B cell (primary cell): ENCODE data around the gene ZNF28. TPM values are rescaled to one million over a fixed set of nuclear protein-coding genes. Genes with fewer than 3 reads are reported as not detected.
"Not testable (repeated sequence)": the region's sequence is repeated elsewhere in the genome, so short reads cannot be mapped to it uniquely, and the experiment has no call there.

Source experiments
- ATAC-seq: fragments of 200-7000 bp; cut with Tn5 transposase; one replicate; pipeline ENCODE4 v1.10.0; 2021; ENCODE audit warnings: low read depth, mild to moderate bottlenecking, moderate number of reproducible peaks, moderate library complexity
- CTCF ChIA-PET: fragments of 350-600 bp; sonication (Branson Sonifier 250); formaldehyde crosslinking; loops from one replicate; lab custom pipeline; 2021; ENCODE audit warnings: antibody characterized with exemption, inconsistent platforms; lab: Charles Lee
- POLR2A ChIA-PET: fragments of 350-600 bp; sonication (Branson Sonifier 250); formaldehyde crosslinking; loops from one replicate; lab custom pipeline; 2021; ENCODE audit warnings: antibody characterized with exemption; lab: Charles Lee
- DNase-seq: peaks from one replicate; pipeline ENCODE4 v3.0.0; 2013
- H2AFZ ChIP-seq: 2 replicates; pipeline ENCODE4 v1.6.1; 2012; ENCODE audit warnings: mild to moderate bottlenecking, low read depth, low read length; ENCODE audit not compliant: insufficient read depth, poor library complexity, severe bottlenecking
- H3K27ac ChIP-seq, 2 donors: 1 replicate in 1 of 2; 2 replicates in 1 of 2; pipeline ENCODE4 v1.5.1; 2012 to 2013; ENCODE audit warnings: low read length in 2 of 2, mild to moderate bottlenecking in 2 of 2, moderate library complexity in 1 of 2
- H3K27me3 ChIP-seq, 4 experiments: fragments of 200-600 bp in 1 of 4; sonication (generic) in 1 of 4; replicated peaks in 1 of 4; 1 replicate in 2 of 4; 2 replicates in 2 of 4; pipeline versions ENCODE4 v1.6.1 to v1.7.0; 2013 to 2016; ENCODE audit warnings: low read length in 3 of 4, mild to moderate bottlenecking in 2 of 4, mixed read lengths in 1 of 4, moderate library complexity in 1 of 4; ENCODE audit not compliant: insufficient read depth in 4 of 4, control insufficient read depth in 3 of 4; ENCODE audit errors: control extremely low read depth in 1 of 4
- H3K36me3 ChIP-seq, 2 experiments: replicated peaks in 1 of 2; 1 replicate in 1 of 2; 2 replicates in 1 of 2; pipeline versions ENCODE4 v1.6.1 to v1.7.1; 2013; ENCODE audit warnings: low read length in 1 of 2; ENCODE audit not compliant: insufficient read depth in 2 of 2, control insufficient read depth in 1 of 2; ENCODE audit errors: control extremely low read depth in 1 of 2, extremely low read depth in 1 of 2
- H3K4me1 ChIP-seq, 2 donors: fragments of 200-600 bp in 1 of 2; sonication (generic) in 1 of 2; 1 replicate in 1 of 2; 2 replicates in 1 of 2; pipeline versions ENCODE4 v1.5.1 to v1.6.1; 2013 to 2017; ENCODE audit warnings: low read length in 2 of 2; ENCODE audit not compliant: control insufficient read depth in 2 of 2, insufficient read depth in 2 of 2
- H3K4me2 ChIP-seq: replicated peaks from 2 replicates; pipeline ENCODE3; 2012; ENCODE audit warnings: mild to moderate bottlenecking, low read depth, low read length; ENCODE audit not compliant: poor library complexity, severe bottlenecking
- H3K4me3 ChIP-seq, 5 experiments: fragments of 200-600 bp in 1 of 5; sonication (generic) in 1 of 5; 1 replicate in 3 of 5; 2 replicates in 2 of 5; pipeline versions ENCODE4 v1.5.1 to v1.7.0; 2011 to 2016; ENCODE audit warnings: low read length in 4 of 5, mild to moderate bottlenecking in 4 of 5, low read depth in 2 of 5, control low read depth in 1 of 5, moderate library complexity in 1 of 5; ENCODE audit not compliant: insufficient read depth in 1 of 5; ENCODE audit errors: control extremely low read depth in 1 of 5, extremely low read depth in 1 of 5
- H3K79me2 ChIP-seq: fragments of 200-600 bp; sonication (generic); one replicate; pipeline ENCODE4 v1.6.0; 2016; ENCODE audit warnings: low read length; ENCODE audit not compliant: control insufficient read depth, insufficient read depth
- H3K9ac ChIP-seq: fragments of 200-600 bp; sonication (generic); 2 replicates; pipeline ENCODE4 v1.6.1; 2017; ENCODE audit warnings: mild to moderate bottlenecking, low read length, moderate library complexity
- H3K9me3 ChIP-seq, 3 donors: one replicate each; pipeline versions ENCODE4 v1.6.1 to v1.7.1; 2013; ENCODE audit warnings: low read length in 2 of 3; ENCODE audit not compliant: control insufficient read depth in 2 of 3, insufficient read depth in 1 of 3; ENCODE audit errors: control extremely low read depth in 1 of 3
- H4K20me1 ChIP-seq: 2 replicates; pipeline ENCODE4 v1.6.0; 2012; ENCODE audit warnings: mild to moderate bottlenecking, low read length; ENCODE audit not compliant: insufficient read depth, control insufficient read depth, poor library complexity, severe bottlenecking
- H3K27ac Mint-ChIP-seq: one replicate; pipeline ENCODE4 v1.8.0; 2021; ENCODE audit warnings: mixed read lengths
- H3K27me3 Mint-ChIP-seq: one replicate; pipeline ENCODE4 v1.8.0; 2021; ENCODE audit warnings: mixed read lengths
- H3K4me1 Mint-ChIP-seq: one replicate; pipeline ENCODE4 v1.8.0; 2021; ENCODE audit warnings: mixed read lengths
- H3K4me3 Mint-ChIP-seq: one replicate; pipeline ENCODE4 v1.8.0; 2021; ENCODE audit warnings: mixed read lengths
- H3K9me3 Mint-ChIP-seq: one replicate; pipeline ENCODE4 v1.8.0; 2022; ENCODE audit warnings: mixed read lengths; ENCODE audit not compliant: insufficient read depth
- EZH2 ChIP-seq: IDR thresholded peaks from 2 replicates; pipeline ENCODE4 v1.6.1; 2012; ENCODE audit warnings: borderline replicate concordance, low read depth, mild to moderate bottlenecking, moderate library complexity, low read length; ENCODE audit not compliant: insufficient read depth, poor library complexity, severe bottlenecking
- WGBS: methylation state at CpG from one replicate; pipeline ENCODE4 v1.1.5; 2013; ENCODE audit warnings: missing lambda C conversion rate; ENCODE audit not compliant: insufficient coverage; 5-methylcytosine and 5-hydroxymethylcytosine counted together
- intact Hi-C: fragments of 100-400 bp; cut with micrococcal nuclease; formaldehyde crosslinking; loops from one replicate; pipeline ENCODE4 v1.10.0; 2022
- polyA plus RNA-seq: library from polyadenylated mRNA; depleted of rRNA; stranded (reverse); fragments of >200 nt; gene quantifications from 2 replicates; pipeline ENCODE4 v1.2.3, GENCODE V29; 2012
- total RNA-seq, 2 donors: library from RNA; stranded (reverse); fragments of 120-200 nt in 1 of 2; gene quantifications; 1 replicate in 1 of 2; 2 replicates in 1 of 2; pipeline versions ENCODE4 v1.2.3 to v1.2.4, GENCODE V29; 2013 to 2022
- TF ChIP-seq, protein P1 (sequence below): fragments of 200-600 bp; IDR thresholded peaks from one replicate; pipeline ENCODE4 v1.8.0; 2022; ENCODE audit warnings: antibody characterized with exemption, mild to moderate bottlenecking

ZNF28 gene
- total and polyA plus RNA-seq, 2 donors (not counting 1 experiment from before 2014, with no cell fraction given): 3.7 to 27.4 TPM

DNA sequence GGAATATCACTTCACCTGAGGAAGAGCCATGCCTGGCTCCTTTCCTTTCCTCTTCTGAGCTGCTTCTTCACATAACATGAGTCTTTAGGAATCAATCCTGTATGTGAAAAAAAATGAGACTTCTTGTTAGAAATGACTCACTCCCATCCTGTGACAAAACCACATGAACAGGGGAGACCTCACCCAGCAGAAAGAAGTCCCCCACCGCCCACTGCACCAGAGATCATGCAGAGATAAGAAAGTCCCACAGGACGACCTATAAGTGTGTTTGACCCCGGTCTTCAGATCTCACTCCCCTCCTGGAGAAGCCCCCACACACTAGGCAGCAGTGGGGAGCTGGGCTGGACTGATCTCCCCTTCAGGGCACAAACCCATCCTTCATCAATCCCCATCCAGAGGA lies 42.6 kb downstream of the ZNF28 start:
- H3K9me3 Mint-ChIP-seq: no peaks in the 10 kb centered on the region
- peak overlapping the region; percentile 56 for H3K27ac Mint-ChIP-seq
- ChIA-PET POLR2A (no interaction called here), CTCF (no interaction called here)
- Histone ChIP-seq H3K4me1 (no peaks in the 10 kb centered on the region), H3K9ac (no peak overlapping the region), H3K27ac (no peak overlapping the region), H3K27me3 (no peaks in the 10 kb centered on the region), H3K4me2 (no peak overlapping the region), H3K9me3 (peaks cover 0 to 13% (median 0%) of the 10 kb centered on the region in 3 donors), H2AFZ (no peak overlapping the region), H3K36me3 (peaks cover 0 to 19% of the 10 kb centered on the region in 2 experiments), H3K79me2 (no peaks in the 10 kb centered on the region), H4K20me1 (no peaks in the 10 kb centered on the region), H3K4me3 (no peak overlapping the region)
- no peak overlapping the region for H3K4me3 Mint-ChIP-seq
- peaks cover 3% of the 10 kb centered on the region for H3K4me1 Mint-ChIP-seq
- intact Hi-C loops: no loop called here
- no peaks in the 10 kb centered on the region for H3K27me3 Mint-ChIP-seq
- DNase-seq: no peak
- ATAC-seq: no peak
- 50% methylated on average over 3 of the region's 3 CpGs for WGBS
- TF ChIP-seq, protein P1, sequence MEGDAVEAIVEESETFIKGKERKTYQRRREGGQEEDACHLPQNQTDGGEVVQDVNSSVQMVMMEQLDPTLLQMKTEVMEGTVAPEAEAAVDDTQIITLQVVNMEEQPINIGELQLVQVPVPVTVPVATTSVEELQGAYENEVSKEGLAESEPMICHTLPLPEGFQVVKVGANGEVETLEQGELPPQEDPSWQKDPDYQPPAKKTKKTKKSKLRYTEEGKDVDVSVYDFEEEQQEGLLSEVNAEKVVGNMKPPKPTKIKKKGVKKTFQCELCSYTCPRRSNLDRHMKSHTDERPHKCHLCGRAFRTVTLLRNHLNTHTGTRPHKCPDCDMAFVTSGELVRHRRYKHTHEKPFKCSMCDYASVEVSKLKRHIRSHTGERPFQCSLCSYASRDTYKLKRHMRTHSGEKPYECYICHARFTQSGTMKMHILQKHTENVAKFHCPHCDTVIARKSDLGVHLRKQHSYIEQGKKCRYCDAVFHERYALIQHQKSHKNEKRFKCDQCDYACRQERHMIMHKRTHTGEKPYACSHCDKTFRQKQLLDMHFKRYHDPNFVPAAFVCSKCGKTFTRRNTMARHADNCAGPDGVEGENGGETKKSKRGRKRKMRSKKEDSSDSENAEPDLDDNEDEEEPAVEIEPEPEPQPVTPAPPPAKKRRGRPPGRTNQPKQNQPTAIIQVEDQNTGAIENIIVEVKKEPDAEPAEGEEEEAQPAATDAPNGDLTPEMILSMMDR: no peak
- no peak for TF ChIP-seq EZH2

DNA sequence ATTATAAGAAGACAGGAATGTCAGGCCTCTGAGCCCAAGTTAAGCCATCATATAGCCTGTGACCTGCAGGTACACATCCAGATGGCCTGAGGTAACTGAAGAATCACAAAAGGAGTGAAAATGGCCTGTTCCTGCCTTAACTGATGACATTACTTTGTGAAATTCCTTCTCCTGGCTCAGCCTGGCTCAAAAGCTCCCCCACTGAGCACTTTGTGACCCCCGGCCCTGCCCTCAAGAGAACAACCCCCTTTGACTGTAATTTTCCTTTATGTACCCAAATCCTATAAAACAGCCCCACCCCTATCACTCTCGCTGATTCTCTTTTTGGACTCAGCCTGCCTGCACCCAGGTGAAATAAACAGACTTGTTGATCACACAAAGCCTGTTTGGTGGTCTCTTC lies 65.0 kb downstream of the ZNF28 start:
- ATAC-seq, H3K27ac Mint-ChIP-seq, CTCF ChIA-PET, H3K36me3 ChIP-seq, H3K9ac ChIP-seq, intact Hi-C loops, DNase-seq, POLR2A ChIA-PET, H3K4me1 ChIP-seq, H3K9me3 Mint-ChIP-seq, H3K4me3 ChIP-seq, H2AFZ ChIP-seq, H4K20me1 ChIP-seq, H3K27me3 ChIP-seq, H3K79me2 ChIP-seq, H3K4me1 Mint-ChIP-seq, H3K4me2 ChIP-seq, H3K27ac ChIP-seq, H3K27me3 Mint-ChIP-seq, H3K4me3 Mint-ChIP-seq: not testable (repeated sequence)
- peaks cover 0 to 19% (median 0%) of the 10 kb centered on the region in 3 donors for H3K9me3 ChIP-seq
- WGBS: 100% methylated on average over 2 of the region's 2 CpGs
